Measurements from ENCODE around the gene TTLL6.

DNA sequence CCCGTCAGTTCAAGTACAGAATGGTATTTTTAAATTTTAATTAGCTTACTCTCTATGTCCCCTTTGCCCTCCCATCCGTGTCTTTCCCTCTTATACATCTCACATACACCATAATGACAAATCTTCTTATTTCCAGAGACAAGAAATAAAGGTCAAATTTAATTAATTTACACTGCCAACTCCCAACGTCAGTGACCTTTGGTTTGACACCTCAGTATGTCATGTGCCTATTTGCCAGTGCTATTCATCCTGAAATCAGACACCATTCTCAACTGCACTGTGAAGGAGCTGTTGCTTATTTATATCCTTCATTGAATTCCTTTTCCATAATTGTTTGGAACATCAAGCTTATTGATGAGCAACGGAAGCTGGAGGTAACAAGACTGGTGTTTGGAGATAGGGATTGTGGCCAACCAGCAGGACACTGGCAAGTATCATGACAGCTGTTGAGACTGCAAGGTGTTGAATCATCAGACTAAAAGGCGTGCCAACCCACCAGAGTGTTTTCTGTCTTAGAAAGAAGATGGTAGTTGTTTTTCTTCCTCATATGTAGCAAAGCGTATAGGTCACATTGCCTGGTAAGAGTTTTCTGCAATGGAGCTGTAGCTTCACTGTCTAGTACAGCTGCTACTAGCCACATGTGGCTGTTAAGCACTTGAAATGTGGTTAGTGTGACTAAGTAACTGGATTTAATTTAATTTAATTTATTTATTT, 26.3 kb upstream of the TTLL6 start:
- TF ChIP-seq, protein P1, sequence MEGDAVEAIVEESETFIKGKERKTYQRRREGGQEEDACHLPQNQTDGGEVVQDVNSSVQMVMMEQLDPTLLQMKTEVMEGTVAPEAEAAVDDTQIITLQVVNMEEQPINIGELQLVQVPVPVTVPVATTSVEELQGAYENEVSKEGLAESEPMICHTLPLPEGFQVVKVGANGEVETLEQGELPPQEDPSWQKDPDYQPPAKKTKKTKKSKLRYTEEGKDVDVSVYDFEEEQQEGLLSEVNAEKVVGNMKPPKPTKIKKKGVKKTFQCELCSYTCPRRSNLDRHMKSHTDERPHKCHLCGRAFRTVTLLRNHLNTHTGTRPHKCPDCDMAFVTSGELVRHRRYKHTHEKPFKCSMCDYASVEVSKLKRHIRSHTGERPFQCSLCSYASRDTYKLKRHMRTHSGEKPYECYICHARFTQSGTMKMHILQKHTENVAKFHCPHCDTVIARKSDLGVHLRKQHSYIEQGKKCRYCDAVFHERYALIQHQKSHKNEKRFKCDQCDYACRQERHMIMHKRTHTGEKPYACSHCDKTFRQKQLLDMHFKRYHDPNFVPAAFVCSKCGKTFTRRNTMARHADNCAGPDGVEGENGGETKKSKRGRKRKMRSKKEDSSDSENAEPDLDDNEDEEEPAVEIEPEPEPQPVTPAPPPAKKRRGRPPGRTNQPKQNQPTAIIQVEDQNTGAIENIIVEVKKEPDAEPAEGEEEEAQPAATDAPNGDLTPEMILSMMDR (IDR thresholded peaks at IDR 0.05; ENCODE audit: low read length), result no peak
- TF ChIP-seq EZH2 (IDR thresholded peaks at IDR 0.05; ENCODE audit: borderline replicate concordance, low read length), result no peak
